IMR-90 (cell line): ENCODE results near the gene OR51F2. TPM values are rescaled to one million over a fixed set of nuclear protein-coding genes. Genes with fewer than 3 reads are reported as not detected.
"Not testable (repeated sequence)": the region's sequence is repeated elsewhere in the genome, so short reads cannot be mapped to it uniquely, and the experiment has no call there.

Experiments
- ATAC-seq: fragments of 200-7000 bp; cut with Tn5 transposase; 2 replicates; pipeline ENCODE4 v1.9.1; 2020; ENCODE audit warnings: low read depth, mild to moderate bottlenecking, moderate library complexity
- BruUV-seq: library from RNA; stranded (reverse); fragments of 400-500 nt; replicated peaks from 2 replicates; lab custom pipeline; 2021; lab: Mats Ljungman, UMichigan
- CTCF ChIA-PET: fragments of 300-600 bp; formaldehyde crosslinking; extraction: SDS; loops from one replicate; lab custom pipeline; 2021; ENCODE audit warnings: antibody characterized with exemption; lab: Yijun Ruan, JAX
- POLR2A ChIA-PET: fragments of 300-600 bp; sonication (Branson Sonifier 250); formaldehyde crosslinking; loops from one replicate; lab custom pipeline; 2022; ENCODE audit warnings: antibody characterized with exemption; ENCODE audit not compliant: unreplicated experiment; lab: Charles Lee
- DNase-seq: peaks from one replicate; pipeline ENCODE4 v3.0.0; 2013
- H2AFZ ChIP-seq: replicated peaks from 2 replicates; pipeline ENCODE3; 2013; ENCODE audit warnings: low read length, mild to moderate bottlenecking; ENCODE audit not compliant: poor library complexity
- H2AK5ac ChIP-seq: 2 replicates; pipeline ENCODE4 v1.6.1; 2013; ENCODE audit warnings: low read depth, low read length, inconsistent platforms
- H2AK9ac ChIP-seq: replicated peaks from 2 replicates; pipeline ENCODE3; 2013; ENCODE audit warnings: mild to moderate bottlenecking, low read depth, low read length, moderate library complexity; ENCODE audit not compliant: poor library complexity
- H2BK120ac ChIP-seq: 2 replicates; pipeline ENCODE4 v1.6.1; 2013; ENCODE audit warnings: low read depth, low read length, inconsistent platforms
- H2BK15ac ChIP-seq: 3 replicates; pipeline ENCODE4 v1.6.1; 2013; ENCODE audit warnings: low read depth, low read length, inconsistent platforms
- H2BK20ac ChIP-seq: 2 replicates; pipeline ENCODE4 v1.6.1; 2013; ENCODE audit warnings: low read depth, mild to moderate bottlenecking, inconsistent platforms, low read length, moderate library complexity
- H2BK5ac ChIP-seq: 2 replicates; pipeline ENCODE4 v1.6.1; 2013; ENCODE audit warnings: mild to moderate bottlenecking, low read depth, low read length, inconsistent platforms; ENCODE audit not compliant: poor library complexity, severe bottlenecking
- H3K14ac ChIP-seq: replicated peaks from 2 replicates; pipeline ENCODE4 v1.6.1; 2013; ENCODE audit warnings: low read depth, low read length, inconsistent platforms
- H3K18ac ChIP-seq: 2 replicates; pipeline ENCODE4 v1.6.1; 2013; ENCODE audit warnings: low read depth, low read length, control low read depth
- H3K23ac ChIP-seq: 2 replicates; pipeline ENCODE4 v1.6.1; 2013; ENCODE audit warnings: low read depth, low read length, inconsistent platforms
- H3K27ac ChIP-seq: 2 replicates; pipeline ENCODE4 v1.5.1; 2013; ENCODE audit warnings: mild to moderate bottlenecking, control low read depth, low read length; ENCODE audit not compliant: insufficient read depth
- H3K27me3 ChIP-seq: 2 replicates; pipeline ENCODE4 v1.6.1; 2013; ENCODE audit warnings: low read length; ENCODE audit not compliant: control insufficient read depth, insufficient read depth
- H3K36me3 ChIP-seq: 2 replicates; pipeline ENCODE4 v1.6.1; 2013; ENCODE audit warnings: low read length, mixed read lengths; ENCODE audit not compliant: control insufficient read depth, insufficient read depth
- H3K4ac ChIP-seq: 2 replicates; pipeline ENCODE4 v1.6.1; 2013; ENCODE audit warnings: low read depth, low read length, inconsistent platforms
- H3K4me1 ChIP-seq: 2 replicates; pipeline ENCODE4 v1.6.1; 2013; ENCODE audit warnings: low read length, mixed read lengths; ENCODE audit not compliant: control insufficient read depth, insufficient read depth
- H3K4me2 ChIP-seq: 2 replicates; pipeline ENCODE4 v1.6.1; 2013; ENCODE audit warnings: low read depth, mild to moderate bottlenecking, control low read depth, low read length, moderate library complexity
- H3K4me3 ChIP-seq: 2 replicates; pipeline ENCODE4 v1.5.1; 2013; ENCODE audit warnings: low read depth, mild to moderate bottlenecking, control low read depth, low read length, moderate library complexity; ENCODE audit not compliant: insufficient read depth
- H3K56ac ChIP-seq: 2 replicates; pipeline ENCODE4 v1.6.1; 2013; ENCODE audit warnings: low read length, inconsistent platforms; ENCODE audit not compliant: insufficient read depth; ENCODE audit errors: extremely low read depth
- H3K79me1 ChIP-seq, 2 experiments: 2 replicates each; pipeline ENCODE4 v1.6.1; 2013; ENCODE audit warnings: low read length in 2 of 2, inconsistent platforms in 1 of 2, low read depth in 1 of 2
- H3K9ac ChIP-seq: 2 replicates; pipeline ENCODE4 v1.6.1; 2013; ENCODE audit warnings: low read depth, low read length, control low read depth
- H3K9me1 ChIP-seq: 2 replicates; pipeline ENCODE4 v1.6.1; 2013; ENCODE audit warnings: low read length, inconsistent platforms; ENCODE audit not compliant: insufficient read depth
- H3K9me3 ChIP-seq: 2 replicates; pipeline ENCODE4 v1.6.1; 2013; ENCODE audit warnings: low read length; ENCODE audit not compliant: control insufficient read depth, insufficient read depth
- H4K20me1 ChIP-seq: 2 replicates; pipeline ENCODE4 v1.6.1; 2013; ENCODE audit warnings: low read length, inconsistent platforms; ENCODE audit not compliant: insufficient read depth
- H4K5ac ChIP-seq: 2 replicates; pipeline ENCODE4 v1.6.1; 2013; ENCODE audit warnings: mild to moderate bottlenecking, low read depth, low read length, control low read depth
- H4K8ac ChIP-seq, 2 experiments: 2 replicates each; pipeline ENCODE4 v1.6.1; 2013; ENCODE audit warnings: low read depth in 2 of 2, low read length in 2 of 2, control low read depth in 1 of 2, inconsistent platforms in 1 of 2
- H4K91ac ChIP-seq: 2 replicates; pipeline ENCODE4 v1.6.1; 2013; ENCODE audit warnings: low read depth, low read length, inconsistent platforms; ENCODE audit not compliant: insufficient read depth
- WGBS, 2 experiments: methylation state at CpG; one replicate each; pipeline versions ENCODE4 v1.1.5 to v1.1.7; 2013; ENCODE audit warnings: missing lambda C conversion rate in 2 of 2; ENCODE audit not compliant: insufficient read length in 1 of 2; ENCODE audit errors: extremely low coverage in 2 of 2; 5-methylcytosine and 5-hydroxymethylcytosine counted together
- dilution Hi-C: fragments of 300-500 bp; cut with HindIII; formaldehyde crosslinking; loops from one replicate; pipeline ENCODE4 v1.14.3; 2018; ENCODE audit warnings: low sequenced_read_pairs; ENCODE audit not compliant: unreplicated experiment
- in situ Hi-C: fragments of 300-500 bp; cut with MboI; formaldehyde crosslinking; loops from 3 replicates; pipeline ENCODE4 v1.14.3; 2019; ENCODE audit warnings: low sequenced_read_pairs, inconsistent platforms, mixed read lengths
- intact Hi-C: fragments of 100-400 bp; cut with micrococcal nuclease; formaldehyde crosslinking; loops from 2 replicates; pipeline ENCODE4 v1.10.0; 2022
- polyA plus RNA-seq, 3 experiments: library from polyadenylated mRNA; depleted of rRNA; stranded (reverse); fragments of >200 nt; gene quantifications; 2 replicates each; pipeline ENCODE4 v1.2.3, GENCODE V29; 2012; ENCODE audit warnings: low replicate concordance in 1 of 3
- total RNA-seq: library from RNA; depleted of rRNA; stranded (reverse); fragments of >200 nt; gene quantifications from 2 replicates; pipeline ENCODE4 v1.2.3, GENCODE V29; 2012

Gene OR51F2
- total and polyA plus RNA-seq, 2 of the 4 experiments (the other 2 are of a cell fraction): 0.18 TPM; not detected in 1

DNA sequence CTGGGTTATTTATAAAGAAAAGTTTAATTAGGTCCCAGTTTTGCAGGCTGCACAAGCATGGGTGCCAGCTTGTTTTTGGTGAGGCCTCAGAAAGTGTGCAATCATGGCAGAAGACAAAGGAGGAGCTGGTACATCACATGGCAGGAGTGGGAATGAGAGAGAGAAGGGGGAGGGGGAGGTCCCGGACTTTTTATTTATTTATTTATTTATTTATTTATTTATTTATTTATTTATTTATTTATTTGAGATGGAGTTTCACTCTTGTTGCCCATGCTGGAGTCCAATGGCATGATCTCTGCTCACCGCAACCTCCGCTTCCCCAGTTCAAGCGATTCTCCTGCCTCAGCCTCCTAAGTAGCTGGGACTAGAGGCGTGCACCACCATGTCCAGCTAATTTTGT lies 19.8 kb upstream of the OR51F2 start:
- H4K20me1 ChIP-seq, H2AFZ ChIP-seq, H2BK15ac ChIP-seq, H3K14ac ChIP-seq, H3K36me3 ChIP-seq, H2AK5ac ChIP-seq, H3K79me1 ChIP-seq, dilution Hi-C loops, H3K9ac ChIP-seq, H2BK20ac ChIP-seq, H3K18ac ChIP-seq, H3K4me2 ChIP-seq, H2BK5ac ChIP-seq, H2AK9ac ChIP-seq, in situ Hi-C loops, intact Hi-C loops, H3K9me1 ChIP-seq, CTCF ChIA-PET, ATAC-seq, H3K9me3 ChIP-seq, POLR2A ChIA-PET, H3K4me3 ChIP-seq, H3K4me1 ChIP-seq, BruUV-seq, H3K23ac ChIP-seq, H4K91ac ChIP-seq, H4K5ac ChIP-seq, H3K56ac ChIP-seq, H4K8ac ChIP-seq, DNase-seq, H3K4ac ChIP-seq, H2BK120ac ChIP-seq, H3K27me3 ChIP-seq, H3K27ac ChIP-seq: not testable (repeated sequence)
- no CpG with 5 or more reads among the region's 5 CpGs for WGBS, 2 experiments
